SK-N-MC (cell line): Measurements from ENCODE around the gene SCN3B.

ENCODE experiments used
- DNase-seq: peaks from one replicate; pipeline ENCODE4 v3.0.0-alpha.2; 2011; ENCODE audit warnings: low read depth, low spot score
- H3K27ac ChIP-seq: fragments of 200-600 bp; sonication (generic); 2 replicates; pipeline ENCODE4 v1.5.1; 2016; ENCODE audit warnings: mixed run types
- H3K36me3 ChIP-seq: fragments of 200-600 bp; sonication (generic); 2 replicates; pipeline ENCODE4 v1.6.1; 2017; ENCODE audit warnings: antibody characterized with exemption, low read length, mixed read lengths; ENCODE audit not compliant: insufficient read depth
- H3K4me3 ChIP-seq: fragments of 200-600 bp; sonication (generic); 2 replicates; pipeline ENCODE4 v1.5.1; 2016
- H3K9ac ChIP-seq: fragments of 200-600 bp; sonication (generic); 2 replicates; pipeline ENCODE4 v1.8.0; 2017; ENCODE audit warnings: mixed run types, mixed read lengths; ENCODE audit not compliant: insufficient read length
- H3K9me3 ChIP-seq: fragments of 200-600 bp; sonication (generic); 2 replicates; pipeline ENCODE4 v1.6.1; 2017; ENCODE audit warnings: low read depth, mild to moderate bottlenecking, antibody characterized with exemption, low read length, moderate library complexity, mixed read lengths
- EZH2 ChIP-seq: fragments of 200-600 bp; sonication (generic); IDR thresholded peaks from one replicate; pipeline ENCODE4 v1.6.1; 2017; ENCODE audit warnings: antibody characterized with exemption
- FOXP2 ChIP-seq: optimal IDR thresholded peaks from 2 replicates; pipeline ENCODE3; 2011; ENCODE audit warnings: mild to moderate bottlenecking, moderate library complexity; ENCODE audit not compliant: insufficient read depth; ENCODE audit errors: extremely low read length, control extremely low read depth
- POLR2AphosphoS5 ChIP-seq: IDR thresholded peaks from 2 replicates; pipeline ENCODE4 v1.6.1; 2012; ENCODE audit warnings: mild to moderate bottlenecking, low read depth, low read length, borderline replicate concordance

The SCN3B gene

DNA sequence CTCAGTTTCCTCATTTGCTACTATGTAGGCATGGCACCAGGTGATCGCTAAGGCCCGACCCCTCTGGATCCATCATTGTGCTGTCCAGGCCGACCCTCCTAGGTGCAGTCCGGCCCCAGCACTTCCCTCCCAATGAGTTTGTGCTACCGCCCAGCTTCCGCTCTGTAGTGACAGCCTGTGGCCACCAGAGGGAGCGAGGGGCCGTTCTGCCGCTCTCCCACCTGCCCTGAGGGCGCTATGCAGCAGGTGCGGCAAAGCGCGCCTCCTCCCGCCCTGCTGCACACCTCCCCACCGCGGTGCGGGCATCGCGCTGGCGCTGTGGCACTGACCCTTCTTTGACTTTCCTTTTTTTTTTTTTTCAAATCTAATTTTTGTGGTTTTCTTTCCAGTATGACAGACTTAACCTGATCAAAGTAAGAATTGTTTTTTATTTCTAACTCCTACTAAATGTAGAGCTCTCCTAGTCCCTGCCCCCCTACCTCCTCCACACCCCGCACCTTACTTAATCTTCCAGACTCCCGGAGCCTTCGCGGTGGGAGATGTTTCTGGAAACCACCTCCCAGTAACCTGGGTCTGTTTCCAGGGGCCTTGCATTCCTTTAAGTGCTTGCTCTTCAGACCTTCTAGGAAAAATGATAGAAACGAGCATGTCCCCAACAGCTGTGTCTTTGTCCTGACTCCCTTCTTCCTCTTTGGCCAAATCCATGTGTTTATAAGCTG, 73.7 kb downstream of the SCN3B start:
- H3K4me3 ChIP-seq = no peak overlapping the region
- H3K9me3 ChIP-seq = no peaks in the 10 kb centered on the region
- TF ChIP-seq POLR2AphosphoS5 = no peak
- no peak for TF ChIP-seq EZH2
- TF ChIP-seq FOXP2 = no peak
- no peaks in the 10 kb centered on the region for H3K36me3 ChIP-seq
- DNase-seq = no peak
- H3K9ac ChIP-seq = no peak overlapping the region
- no peak overlapping the region for H3K27ac ChIP-seq

DNA sequence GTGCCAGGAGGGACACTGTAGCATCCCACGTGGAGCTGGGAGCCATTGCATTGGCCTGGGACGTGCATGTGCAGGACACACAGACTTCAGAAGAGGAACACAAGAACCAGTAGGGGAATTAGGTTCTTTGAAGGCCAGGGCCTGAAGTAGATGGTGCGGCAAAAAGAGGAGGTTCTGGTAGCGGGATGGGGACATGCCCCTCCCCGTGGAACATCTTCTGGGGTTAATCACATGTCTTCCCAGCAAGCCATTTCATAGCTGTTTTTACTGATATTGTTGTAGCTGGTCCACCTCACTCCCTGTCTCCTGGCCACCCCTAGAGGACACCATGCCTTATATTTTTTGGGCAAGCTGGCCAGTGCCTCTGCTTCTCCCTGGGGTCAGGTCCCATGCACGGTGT, 74.3 kb downstream of the SCN3B start:
- Histone ChIP-seq H3K4me3 (no peak overlapping the region), H3K27ac (no peak overlapping the region), H3K9me3 (no peaks in the 10 kb centered on the region), H3K9ac (no peak overlapping the region), H3K36me3 (no peaks in the 10 kb centered on the region)
- TF ChIP-seq POLR2AphosphoS5 = no peak
- TF ChIP-seq FOXP2 = no peak
- TF ChIP-seq EZH2 = no peak
- DNase-seq = no peak

DNA sequence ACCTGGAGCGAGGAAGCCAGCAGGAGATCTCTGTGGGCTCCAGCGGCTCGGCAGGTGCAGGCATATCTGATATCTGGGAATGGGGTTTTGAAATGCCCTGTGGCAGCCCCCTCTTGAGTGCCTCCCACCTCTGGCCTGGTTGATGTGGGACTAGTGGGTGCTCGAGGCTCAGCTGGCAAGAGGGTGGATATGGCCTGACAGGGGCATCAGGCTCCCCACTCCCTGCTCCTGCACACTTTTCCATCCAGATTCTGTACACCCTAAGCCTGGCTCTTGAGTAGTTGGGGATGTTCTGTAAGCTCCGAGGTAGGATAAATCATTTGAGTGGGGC, 75.0 kb downstream of the SCN3B start:
- Histone ChIP-seq H3K27ac (no peak overlapping the region), H3K36me3 (no peaks in the 10 kb centered on the region), H3K4me3 (no peak overlapping the region), H3K9ac (no peak overlapping the region), H3K9me3 (no peaks in the 10 kb centered on the region)
- TF ChIP-seq POLR2AphosphoS5 = no peak
- no peak for TF ChIP-seq EZH2
- no peak for DNase-seq
